ENCODE data around the gene CXCL16. TPM values are rescaled to one million over a fixed set of nuclear protein-coding genes. Genes with fewer than 3 reads are reported as not detected.
A peak's percentile ranks its signal among the peaks of the same experiment; 100 is the strongest.

The CXCL16 gene
- total and polyA plus RNA-seq, 2 experiments from 2014 or later = 1.6 to 4.1 TPM

DNA sequence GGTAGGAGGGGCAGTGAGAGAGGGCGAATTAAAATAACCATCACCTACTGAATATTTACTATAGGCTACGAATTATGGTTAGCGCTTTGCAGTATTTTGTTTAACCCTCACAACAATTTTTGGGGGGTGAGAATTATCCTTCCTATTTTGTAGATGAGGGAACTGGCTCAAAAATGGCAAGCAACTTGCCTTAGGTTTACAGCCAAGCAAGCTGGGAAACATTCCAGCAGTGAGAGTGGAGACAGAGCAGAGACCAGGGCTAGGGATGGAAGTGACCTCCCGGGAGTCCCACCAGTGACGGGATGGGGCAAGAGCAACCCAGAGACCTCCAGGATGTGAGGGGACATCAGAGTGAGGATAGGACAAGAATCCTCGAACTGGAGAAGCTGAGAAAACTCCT lies 46.8 kb upstream of the CXCL16 start:
- Histone ChIP-seq H3K79me2 (ENCODE audit: insufficient read depth) (no peaks in the 10 kb centered on the region), H3K4me3 (peak overlapping the region; percentile 64), H3F3A (ENCODE audit: insufficient read depth) (peaks cover 15% of the 10 kb centered on the region), H3K4me1 (ENCODE audit: insufficient read depth) (peaks cover 19% of the 10 kb centered on the region; the same call in 1 of the 2 replicates), H3K9ac (peak overlapping the region; percentile 6; the same call in 1 of the 2 replicates), H2AFZ (peak overlapping the region; percentile 84), H3K27me3 (replicated peaks; ENCODE audit: insufficient read depth) (peaks cover 23% of the 10 kb centered on the region), H3K9me2 (ENCODE audit: insufficient read depth) (no peaks in the 10 kb centered on the region), H4K20me1 (ENCODE audit: insufficient read depth) (no peaks in the 10 kb centered on the region), H3K36me3 (ENCODE audit: low read depth) (no peaks in the 10 kb centered on the region), H3K27ac (no peak overlapping the region), H3K9me3 (ENCODE audit: low read depth) (no peaks in the 10 kb centered on the region), H3K4me2 (ENCODE audit: unreplicated experiment) (peak overlapping the region; percentile 88)
- TF ChIP-seq EZH2phosphoT487 (IDR thresholded peaks at IDR 0.05; ENCODE audit: insufficient read depth, low read depth) (no peak), EZH2 (IDR thresholded peaks at IDR 0.05; ENCODE audit: insufficient read depth, poor library complexity, severe bottlenecking) (no peak)
- in situ Hi-C loops (cut with MboI) = no loop called here
- 22 to 25% methylated on average over 6 of the region's 6 CpGs for WGBS, 2 experiments (ENCODE audit: low coverage in 1 of 2, low lambda C conversion rate in 2 of 2, missing lambda C conversion rate in 2 of 2)
- peak; percentile 21 for DNase-seq

DNA sequence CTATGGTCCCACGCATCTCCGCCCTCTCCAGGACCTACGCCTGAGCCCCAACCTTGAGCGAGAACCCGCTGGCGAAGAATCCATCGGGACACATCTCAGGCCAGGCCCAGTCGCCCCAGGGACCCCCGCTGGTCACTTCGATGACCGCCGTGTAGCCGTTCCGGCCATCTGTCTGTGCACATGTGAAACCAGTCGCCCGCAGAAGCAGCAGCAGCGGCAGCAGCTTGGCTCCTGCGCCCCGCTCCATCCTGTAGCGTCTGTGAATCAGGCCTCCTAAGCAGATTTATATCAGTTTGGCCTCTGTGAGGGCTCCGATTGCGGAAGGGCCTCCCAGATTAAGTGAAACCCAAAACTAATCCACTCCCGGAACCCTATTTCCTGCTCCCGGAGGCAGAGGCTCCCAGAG lies 46.4 kb upstream of the CXCL16 start, which contains the start of gene VMO1:
TSS of gene VMO1 (minus strand) at position 259 of the 406 bp plus-strand sequence. CDS start at position 247, 12 bp downstream.
- TF ChIP-seq EZH2 (IDR thresholded peaks at IDR 0.05; ENCODE audit: insufficient read depth, poor library complexity, severe bottlenecking) (no peak), EZH2phosphoT487 (IDR thresholded peaks at IDR 0.05; ENCODE audit: insufficient read depth, low read depth) (no peak)
- peak within 1 kb of the TSS; percentile 64 for H3K4me3 ChIP-seq
- H2AFZ ChIP-seq = peak within 1 kb of the TSS; percentile 84
- peak; percentile 69 for DNase-seq
- WGBS, 2 experiments (ENCODE audit: low coverage in 1 of 2, low lambda C conversion rate in 2 of 2, missing lambda C conversion rate in 2 of 2) = 11% methylated on average over 24 of the region's 24 CpGs
- peak within 1 kb of the TSS; percentile 88 for H3K4me2 ChIP-seq (ENCODE audit: unreplicated experiment)
- H3K9ac ChIP-seq = peak within 1 kb of the TSS; percentile 50
- peaks cover 15% of the 10 kb centered on the region for H3F3A ChIP-seq (ENCODE audit: insufficient read depth)
- H3K9me2 ChIP-seq (ENCODE audit: insufficient read depth) = no peaks in the 10 kb centered on the region
- in situ Hi-C loops (cut with MboI) = no loop called here
- H4K20me1 ChIP-seq (ENCODE audit: insufficient read depth) = no peaks in the 10 kb centered on the region
- H3K79me2 ChIP-seq (ENCODE audit: insufficient read depth) = no peaks in the 10 kb centered on the region
- H3K9me3 ChIP-seq (ENCODE audit: low read depth) = no peaks in the 10 kb centered on the region
- peaks cover 23% of the 10 kb centered on the region for H3K27me3 ChIP-seq (replicated peaks; ENCODE audit: insufficient read depth)
- H3K36me3 ChIP-seq (ENCODE audit: low read depth) = no peaks in the 10 kb centered on the region
- peaks cover 19% of the 10 kb centered on the region; the same call in 1 of the 2 replicates for H3K4me1 ChIP-seq (ENCODE audit: insufficient read depth)
- no peak within 1 kb of the TSS for H3K27ac ChIP-seq

DNA sequence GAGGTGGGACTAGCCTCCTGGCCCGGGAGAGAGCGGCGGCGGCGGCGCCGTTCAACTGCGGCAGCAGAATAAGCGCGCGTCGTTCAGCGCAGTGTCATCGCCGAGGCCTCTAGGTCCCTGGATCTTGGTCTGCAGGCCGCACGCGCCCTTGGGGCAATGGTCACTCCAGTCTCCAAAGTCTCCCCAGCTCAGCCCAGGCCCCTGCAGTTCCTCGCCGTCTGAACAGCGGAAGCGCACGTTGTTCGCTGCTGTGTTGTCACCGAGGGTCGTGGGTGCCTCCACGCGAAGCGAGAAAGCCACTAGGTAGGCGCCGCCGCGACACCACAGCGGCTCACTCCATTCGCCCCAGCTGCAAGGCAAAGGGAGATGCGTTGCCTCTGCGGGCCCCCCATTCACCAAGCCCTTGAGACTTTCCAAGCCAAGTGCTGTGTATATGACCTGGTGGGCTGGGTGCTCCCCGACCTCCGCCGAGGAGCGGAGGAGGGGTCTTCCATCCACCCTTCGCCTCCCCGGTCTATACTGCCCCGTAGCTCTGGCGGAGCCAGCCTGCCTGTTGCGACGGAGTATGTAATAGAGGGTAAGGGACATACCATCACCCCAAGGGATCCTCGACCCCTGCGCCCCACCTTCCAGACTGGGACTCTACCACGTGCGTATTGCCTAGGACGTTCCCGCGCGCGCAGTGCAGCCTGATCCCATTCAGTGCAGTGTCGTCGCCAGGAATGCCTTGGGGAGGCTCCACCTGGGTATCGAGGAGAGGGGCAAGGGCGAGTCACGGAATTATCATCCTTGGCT lies 45.8 kb upstream of the CXCL16 start:
- WGBS, 2 experiments (ENCODE audit: low coverage in 1 of 2, low lambda C conversion rate in 2 of 2, missing lambda C conversion rate in 2 of 2) = 10 to 15% methylated on average over 52 to 61 of the region's 61 CpGs
- peak overlapping the region; percentile 88 for H3K4me2 ChIP-seq (ENCODE audit: unreplicated experiment)
- no peak for TF ChIP-seq EZH2 (IDR thresholded peaks at IDR 0.05; ENCODE audit: insufficient read depth, poor library complexity, severe bottlenecking)
- TF ChIP-seq EZH2phosphoT487 (IDR thresholded peaks at IDR 0.05; ENCODE audit: insufficient read depth, low read depth) = no peak

DNA sequence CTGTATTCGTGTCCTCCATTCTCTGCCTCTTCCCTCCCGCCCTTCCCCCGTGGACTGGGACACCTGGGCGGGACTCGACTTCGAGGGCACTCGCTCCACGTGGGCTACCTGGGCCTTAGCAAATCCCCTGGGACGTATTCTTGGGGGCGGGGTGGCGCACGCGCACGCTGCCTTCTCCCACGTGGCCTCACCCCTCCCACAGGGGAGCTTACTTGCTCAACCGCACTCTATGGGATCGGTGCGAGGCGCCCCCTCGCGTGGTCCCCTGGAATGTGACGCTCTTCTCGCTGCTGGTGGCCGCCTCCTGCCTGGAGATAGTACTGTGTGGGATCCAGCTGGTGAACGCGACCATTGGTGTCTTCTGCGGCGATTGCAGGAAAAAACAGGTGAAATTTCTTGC lies 42.9 kb upstream of the CXCL16 start:
- no peaks in the 10 kb centered on the region for H3K9me2 ChIP-seq (ENCODE audit: insufficient read depth)
- H3K4me1 ChIP-seq (ENCODE audit: insufficient read depth) = peaks cover 14% of the 10 kb centered on the region; the same call in 1 of the 2 replicates
- in situ Hi-C loops (cut with MboI) = no loop called here
- no peaks in the 10 kb centered on the region for H3K9me3 ChIP-seq (ENCODE audit: low read depth)
- H3K9ac ChIP-seq = no peak overlapping the region
- H3K27ac ChIP-seq = no peak overlapping the region
- no peaks in the 10 kb centered on the region; the same call in 1 of the 2 replicates for H3F3A ChIP-seq (ENCODE audit: insufficient read depth)
- no peak overlapping the region for H2AFZ ChIP-seq
- no peak for DNase-seq
- H3K79me2 ChIP-seq (ENCODE audit: insufficient read depth) = no peaks in the 10 kb centered on the region
- 14 to 22% methylated on average over 20 to 28 of the region's 28 CpGs for WGBS, 2 experiments (ENCODE audit: low coverage in 1 of 2, low lambda C conversion rate in 2 of 2, missing lambda C conversion rate in 2 of 2)
- TF ChIP-seq EZH2phosphoT487 (IDR thresholded peaks at IDR 0.05; ENCODE audit: insufficient read depth, low read depth) (no peak), EZH2 (IDR thresholded peaks at IDR 0.05; ENCODE audit: insufficient read depth, poor library complexity, severe bottlenecking) (no peak)
- H3K4me3 ChIP-seq = no peak overlapping the region
- no peak overlapping the region for H3K4me2 ChIP-seq (ENCODE audit: unreplicated experiment)
- no peaks in the 10 kb centered on the region for H4K20me1 ChIP-seq (ENCODE audit: insufficient read depth)
- H3K27me3 ChIP-seq (replicated peaks; ENCODE audit: insufficient read depth) = peaks cover 23% of the 10 kb centered on the region
- no peaks in the 10 kb centered on the region for H3K36me3 ChIP-seq (ENCODE audit: low read depth)

More for the DNA sequence above, 45.8 kb upstream of the CXCL16 start:
- Histone ChIP-seq H2AFZ (peak overlapping the region; percentile 84), H3K27me3 (replicated peaks; ENCODE audit: insufficient read depth) (peaks cover 23% of the 10 kb centered on the region), H3K9me2 (ENCODE audit: insufficient read depth) (no peaks in the 10 kb centered on the region), H3K36me3 (ENCODE audit: low read depth) (no peaks in the 10 kb centered on the region), H3K9me3 (ENCODE audit: low read depth) (no peaks in the 10 kb centered on the region), H3K4me3 (peak overlapping the region; percentile 64), H3K79me2 (ENCODE audit: insufficient read depth) (no peaks in the 10 kb centered on the region), H3K27ac (no peak overlapping the region), H3F3A (ENCODE audit: insufficient read depth) (peaks cover 12% of the 10 kb centered on the region), H3K9ac (peak overlapping the region; percentile 6; the same call in 1 of the 2 replicates), H4K20me1 (ENCODE audit: insufficient read depth) (no peaks in the 10 kb centered on the region), H3K4me1 (ENCODE audit: insufficient read depth) (peaks cover 19% of the 10 kb centered on the region; the same call in 1 of the 2 replicates)
- peak; percentile 50 for DNase-seq
- in situ Hi-C loops (cut with MboI) = no loop called here
